GM19452 (cell line): ENCODE results near the gene PPP2R5C.
A peak's percentile ranks its signal among the peaks of the same experiment; 100 is the strongest.

Source experiments
- ATAC-seq: cut with Tn5 transposase; IDR thresholded peaks from one replicate; pipeline ENCODE4 v1.9.1; 2021; ENCODE audit not compliant: unreplicated experiment

The PPP2R5C gene

GRCh38 chr14:101939646-101940170, 178.2 kb downstream of the PPP2R5C start:
- ATAC-seq: no peak

DNA sequence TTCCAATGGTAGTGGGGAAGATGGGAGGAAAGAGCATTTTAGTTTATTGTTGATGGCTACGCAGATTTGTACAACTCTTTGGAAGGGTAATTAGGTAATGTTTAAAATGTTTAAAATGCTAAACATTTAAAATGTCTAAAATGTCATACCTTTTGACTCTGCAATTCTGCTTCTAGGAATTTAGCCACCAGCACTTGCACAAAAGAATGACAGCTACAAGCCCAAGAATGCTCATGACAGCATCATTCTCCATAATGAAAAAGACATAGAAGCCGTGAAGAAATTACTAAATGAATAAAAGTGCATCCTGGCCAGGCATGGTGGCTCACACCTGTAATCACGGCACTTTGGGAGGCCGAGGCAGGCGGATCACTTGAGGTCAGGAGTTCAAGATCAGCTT, 182.9 kb downstream of the PPP2R5C start:
- ATAC-seq: no peak

DNA sequence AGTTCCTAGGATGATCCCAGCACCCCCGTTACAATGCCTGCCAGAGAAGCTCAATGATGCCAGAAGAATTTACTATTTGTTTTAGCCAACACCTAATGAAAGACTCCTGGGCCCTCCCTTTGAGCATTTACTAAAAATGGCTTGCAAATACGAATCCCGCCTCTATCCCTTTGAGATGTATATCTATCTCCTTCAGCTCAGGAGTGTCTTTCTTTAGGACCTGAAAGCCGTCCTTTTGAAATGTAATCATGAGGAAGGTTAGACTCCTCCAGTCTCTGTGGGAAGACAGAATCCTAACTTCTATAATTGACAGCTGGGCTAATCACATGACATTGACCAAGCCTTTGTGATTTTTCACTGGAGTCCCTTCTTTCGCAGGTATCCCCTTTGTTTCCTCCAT, 183.7 kb downstream of the PPP2R5C start:
- no peak for ATAC-seq

DNA sequence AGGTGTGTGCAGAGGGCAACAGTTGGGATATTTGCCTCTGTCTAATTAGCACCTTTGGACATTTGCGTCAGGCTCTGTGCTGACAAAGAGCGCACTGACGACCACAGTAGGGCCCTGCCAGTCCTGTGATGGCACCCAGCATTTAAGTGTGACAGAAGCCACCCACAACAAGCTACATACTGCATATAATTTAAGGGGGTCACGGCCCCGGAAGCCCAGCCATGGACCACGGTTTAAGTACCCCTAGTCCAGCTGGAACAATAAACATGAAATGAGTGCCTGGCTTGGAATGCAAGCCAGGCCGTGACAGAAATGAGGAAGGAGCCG, 186.0 kb downstream of the PPP2R5C start:
- ATAC-seq: peak; percentile 5

DNA sequence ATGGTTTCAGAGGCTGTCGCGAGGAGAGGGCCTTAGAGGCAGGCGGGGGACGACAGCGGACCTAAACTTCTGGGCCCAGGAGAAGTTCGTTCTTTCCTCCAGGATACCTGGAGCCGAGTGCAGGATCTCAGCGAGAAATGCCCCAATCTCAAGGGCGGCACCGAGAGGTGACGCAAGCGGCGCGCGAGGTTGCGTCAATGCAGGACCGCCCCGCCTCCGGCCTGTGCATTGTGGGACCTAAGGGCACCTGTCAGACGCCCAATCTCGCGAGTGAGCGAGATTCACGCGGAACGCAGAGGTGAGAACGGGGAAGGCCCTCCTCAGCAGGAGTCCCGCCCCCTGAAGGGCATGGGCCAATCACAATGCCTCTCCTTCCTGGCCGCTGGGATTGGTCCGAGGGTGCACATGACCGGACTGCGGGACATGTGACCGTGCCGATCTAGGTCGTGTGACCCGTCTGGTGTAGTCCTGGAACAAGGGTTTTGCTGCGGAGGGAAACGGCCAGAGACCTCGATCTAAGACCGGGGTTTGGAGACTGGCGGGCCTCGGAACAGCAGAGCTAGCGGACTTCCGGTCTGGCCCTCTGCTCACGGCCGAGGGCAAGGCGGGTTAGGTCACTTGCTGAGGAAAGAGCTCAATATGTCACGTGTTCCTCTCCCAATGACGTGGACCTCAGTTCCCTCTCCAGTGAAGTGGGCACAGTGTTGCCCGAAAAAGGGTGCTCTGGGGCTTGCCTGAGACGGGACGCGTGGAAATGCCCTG, 186.6 kb downstream of the PPP2R5C start:
- peak; percentile 98 for ATAC-seq

DNA sequence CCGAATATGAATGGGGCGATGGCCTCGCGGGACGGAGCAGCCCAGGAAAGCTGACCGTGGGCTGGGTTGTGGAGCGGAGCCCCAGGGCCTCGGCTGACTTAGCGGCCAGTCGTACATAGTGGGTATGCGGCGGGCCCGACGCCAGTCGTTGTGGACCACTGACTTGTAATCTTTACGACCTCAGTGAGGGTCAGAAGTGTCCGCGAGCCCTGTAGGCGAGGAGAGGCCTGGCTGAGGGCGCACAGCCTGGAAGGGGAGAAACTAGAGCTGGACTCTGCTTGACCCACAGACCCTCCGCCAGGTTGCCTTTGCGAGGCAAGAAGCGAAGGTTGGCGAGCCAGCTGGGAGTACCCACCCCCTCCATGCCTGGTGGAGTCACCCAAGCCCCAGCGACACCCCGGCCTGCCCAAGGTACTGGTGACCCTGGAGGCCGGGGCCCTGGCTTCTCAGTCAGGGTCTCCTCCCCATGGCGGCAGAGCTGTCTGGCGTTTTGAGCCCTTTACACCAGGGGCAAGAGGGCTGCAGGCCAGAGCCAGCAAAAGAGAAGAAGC, 187.2 kb downstream of the PPP2R5C start:
- no peak for ATAC-seq

DNA sequence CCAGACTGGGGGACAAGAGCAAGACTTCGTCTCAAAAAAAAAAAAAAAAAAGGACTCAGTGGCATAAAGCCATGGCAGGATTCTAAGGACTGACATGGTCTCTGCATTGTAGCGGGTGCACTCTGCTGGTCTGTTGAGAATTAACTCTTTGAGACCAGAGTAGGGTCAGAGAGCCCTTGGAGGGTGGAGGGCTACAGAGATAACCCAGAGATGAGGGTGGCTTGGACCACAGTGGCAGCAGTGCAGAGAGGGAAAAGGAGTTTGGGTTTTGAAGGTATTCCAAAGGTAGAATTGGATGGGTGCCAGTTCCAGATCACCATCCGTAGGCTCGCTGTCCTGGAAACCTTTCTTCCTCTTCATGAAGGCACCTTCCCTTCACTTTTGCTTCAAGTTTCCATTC, 188.6 kb downstream of the PPP2R5C start:
- ATAC-seq: no peak

- no peak for ATAC-seq
These were observed 189.2 kb downstream of the PPP2R5C start for GRCh38 chr14:101950516-101951215.

- ATAC-seq: no peak
These were observed 191.6 kb downstream of the PPP2R5C start for GRCh38 chr14:101953151-101953550.

- no peak for ATAC-seq
These were observed 193.0 kb downstream of the PPP2R5C start for GRCh38 chr14:101954501-101954900.

GRCh38 chr14:101955695-101956161, 194.2 kb downstream of the PPP2R5C start:
- no peak for ATAC-seq

- no peak for ATAC-seq
These were observed 194.8 kb downstream of the PPP2R5C start for GRCh38 chr14:101956179-101956885.

DNA sequence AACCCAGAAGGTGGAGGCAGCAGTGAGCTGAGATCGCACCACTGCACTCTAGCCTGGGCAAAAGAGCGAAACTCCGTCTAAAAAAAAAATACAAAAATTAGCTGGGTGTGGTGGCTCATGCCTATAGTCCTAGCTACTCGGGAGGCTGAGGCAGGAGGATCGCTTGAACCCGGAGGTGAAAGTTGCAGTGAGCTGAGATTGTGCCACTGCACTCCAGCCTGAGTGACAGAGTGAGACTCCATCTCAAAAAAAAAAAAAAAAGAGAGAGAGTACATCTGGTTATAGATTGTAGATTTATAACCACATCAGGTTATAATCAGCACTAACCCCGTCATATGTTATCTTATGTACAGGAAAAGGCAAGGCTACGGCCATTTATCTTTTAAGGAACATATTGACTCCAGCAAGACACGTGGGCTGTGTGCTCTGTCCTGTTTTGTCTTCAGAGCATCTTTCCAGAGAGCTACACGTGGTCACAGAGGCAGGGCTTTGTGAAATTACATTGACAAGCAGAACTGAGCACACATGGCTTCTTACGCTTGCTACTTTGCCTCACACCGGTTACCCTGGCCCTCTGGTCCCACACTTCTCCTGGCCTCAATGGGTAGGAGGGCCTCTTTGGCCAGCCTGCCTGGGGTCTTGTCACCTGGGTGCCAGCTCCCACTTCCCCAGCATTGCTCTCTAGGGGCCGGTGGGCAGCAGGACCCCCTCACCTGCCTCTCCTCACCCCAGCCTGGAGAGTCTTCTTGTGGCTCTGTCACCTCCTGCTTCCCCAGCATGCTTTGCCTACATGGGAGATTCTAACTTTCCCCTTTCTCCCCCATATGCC, 196.1 kb downstream of the PPP2R5C start:
- ATAC-seq: no peak

DNA sequence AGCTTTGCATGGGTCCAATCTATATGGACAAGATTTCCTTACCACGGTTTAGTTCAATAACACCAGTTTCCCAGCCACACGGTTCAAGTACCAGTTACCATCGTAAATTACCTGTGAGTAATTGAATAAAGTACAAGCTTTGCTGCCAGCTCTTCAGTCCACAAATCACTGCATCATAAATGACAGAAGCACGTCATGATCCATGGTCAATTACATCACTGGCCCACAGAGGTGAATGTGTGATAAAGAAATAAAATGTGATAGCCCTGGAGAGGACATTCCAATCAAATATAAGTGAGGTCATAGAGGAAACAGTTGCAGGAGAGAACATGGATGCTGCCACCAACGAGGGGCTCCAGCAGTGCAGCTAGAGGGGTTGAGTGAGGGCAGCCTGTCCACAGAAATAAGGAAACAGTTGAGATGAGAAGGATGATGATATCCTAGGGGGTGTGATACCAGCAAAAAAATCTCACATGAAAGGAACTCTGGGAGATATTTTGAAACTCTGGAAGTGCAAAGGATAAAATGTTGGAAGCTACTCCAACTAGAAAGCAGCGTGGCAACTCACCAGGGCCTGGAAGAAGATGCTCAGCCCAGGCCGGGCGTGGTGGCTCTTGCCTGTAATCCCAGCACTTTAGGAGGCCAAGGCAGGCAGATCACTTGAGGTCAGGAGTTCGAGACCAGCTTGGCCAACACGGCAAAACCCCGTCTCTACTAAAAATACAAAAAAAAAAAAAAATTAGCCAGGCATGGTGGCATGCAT, 197.1 kb downstream of the PPP2R5C start:
- no peak for ATAC-seq

DNA sequence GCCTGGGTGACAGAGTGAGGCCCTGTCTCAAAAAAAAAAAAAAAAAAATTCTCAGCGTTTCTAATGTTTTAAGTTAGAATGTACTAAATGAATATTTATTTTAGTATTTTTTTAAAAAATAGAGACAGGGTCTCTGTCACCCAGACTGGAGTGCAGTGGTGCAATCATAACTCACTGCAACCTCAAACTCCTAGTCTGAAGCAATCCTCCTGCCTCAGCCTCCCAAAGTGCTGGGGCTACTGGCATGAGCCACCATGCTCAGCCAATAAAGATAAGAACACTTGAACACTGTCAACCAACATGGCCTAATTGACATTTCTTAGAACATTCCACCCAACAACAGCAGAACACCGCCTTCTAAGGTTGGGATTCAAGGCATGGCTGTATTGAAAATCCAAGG, 197.8 kb downstream of the PPP2R5C start:
- no peak for ATAC-seq

- no peak for ATAC-seq
These were observed 198.7 kb downstream of the PPP2R5C start for GRCh38 chr14:101960225-101960624.

GRCh38 chr14:101961011-101961721, 199.7 kb downstream of the PPP2R5C start:
- no peak for ATAC-seq

GRCh38 chr14:101961746-101962502, 200.4 kb downstream of the PPP2R5C start:
- ATAC-seq: no peak
